LNCaP clone FGC (cell line): ENCODE data around the gene LINS1.

ENCODE experiments used
- DNase-seq: peaks from one replicate; pipeline ENCODE4 v3.0.0-alpha.2; 2011; ENCODE audit warnings: low read depth
- H3K4me3 ChIP-seq: 2 replicates; pipeline ENCODE4 v1.5.1; 2011; ENCODE audit warnings: mild to moderate bottlenecking, low read depth, low read length, control low read depth
- CTCF ChIP-seq: IDR thresholded peaks from 2 replicates; pipeline ENCODE4 v1.5.1; 2012; ENCODE audit warnings: mild to moderate bottlenecking; ENCODE audit not compliant: control insufficient read depth, insufficient read depth; ENCODE audit errors: extremely low read depth

Gene LINS1

GRCh38 chr15:100544946-100545345, 57.0 kb downstream of the LINS1 start:
- TF ChIP-seq CTCF, result no peak
- no peak for DNase-seq
- no peak overlapping the region for H3K4me3 ChIP-seq

GRCh38 chr15:100544338-100544841, 57.6 kb downstream of the LINS1 start:
- TF ChIP-seq CTCF, result no peak
- no peak for DNase-seq
- no peak overlapping the region for H3K4me3 ChIP-seq

GRCh38 chr15:100542290-100542689, 59.7 kb downstream of the LINS1 start:
- H3K4me3 ChIP-seq, result no peak overlapping the region
- no peak for DNase-seq
- TF ChIP-seq CTCF, result no peak

- no peak for DNase-seq
- no peak overlapping the region for H3K4me3 ChIP-seq
- TF ChIP-seq CTCF, result no peak
Observed at GRCh38 chr15:100537331-100537730, 64.7 kb downstream of the LINS1 start.

GRCh38 chr15:100536733-100537132, 65.3 kb downstream of the LINS1 start:
- DNase-seq, result no peak
- TF ChIP-seq CTCF, result no peak
- H3K4me3 ChIP-seq, result no peak overlapping the region

- no peak for TF ChIP-seq CTCF
- no peak overlapping the region for H3K4me3 ChIP-seq
- DNase-seq, result no peak
Observed at GRCh38 chr15:100533886-100534285, 68.1 kb downstream of the LINS1 start.

- no peak overlapping the region for H3K4me3 ChIP-seq
- TF ChIP-seq CTCF, result no peak
- DNase-seq, result no peak
Observed at GRCh38 chr15:100531823-100532327, 70.1 kb downstream of the LINS1 start.
